Stimulated activated CD4-positive, alpha-beta T cell treated with anti-CD3 and anti-CD28 coated beads, Interleukin-4, amount 100 ng/mL, for 24 hours (primary cell): ENCODE measurements around the gene CNTNAP2.

Source experiments
- DNase-seq: peaks from one replicate; pipeline ENCODE4 v3.0.0-alpha.2; 2020

Gene CNTNAP2

DNA sequence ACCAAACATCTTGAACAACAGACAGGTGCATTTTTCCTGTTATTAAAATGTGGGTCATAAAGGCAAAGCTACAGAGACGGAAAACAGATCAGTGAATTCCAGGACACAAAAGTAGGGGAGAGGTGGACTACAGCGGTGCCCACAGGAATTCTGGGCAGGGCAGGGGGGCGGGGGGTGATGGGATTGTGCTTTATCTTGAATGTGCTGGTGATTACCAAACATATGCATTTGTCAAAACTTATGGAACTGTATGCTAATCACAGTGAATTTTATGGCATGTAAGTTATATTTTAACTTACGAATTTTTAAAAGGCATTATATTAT, 519.4 kb downstream of the CNTNAP2 start:
- DNase-seq, result no peak

DNA sequence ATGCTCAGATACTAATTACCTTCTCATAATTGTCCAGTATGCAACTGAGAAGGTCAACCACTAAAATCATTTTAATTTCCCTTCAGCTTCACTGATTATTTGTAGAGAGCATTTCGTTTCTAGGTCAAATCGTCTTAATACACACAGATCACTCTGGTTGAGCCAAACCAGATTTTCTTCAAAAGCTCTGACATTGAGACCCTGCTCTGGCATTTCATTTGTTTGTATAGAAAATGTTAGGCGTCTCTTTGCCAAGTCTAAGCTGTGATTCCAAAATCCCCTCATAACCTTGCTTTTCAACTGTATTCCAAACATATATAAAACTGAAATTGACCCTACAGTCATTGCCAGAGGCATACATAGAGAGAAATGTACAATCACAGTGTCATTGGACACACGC, 520.0 kb downstream of the CNTNAP2 start:
- DNase-seq, result no peak

DNA sequence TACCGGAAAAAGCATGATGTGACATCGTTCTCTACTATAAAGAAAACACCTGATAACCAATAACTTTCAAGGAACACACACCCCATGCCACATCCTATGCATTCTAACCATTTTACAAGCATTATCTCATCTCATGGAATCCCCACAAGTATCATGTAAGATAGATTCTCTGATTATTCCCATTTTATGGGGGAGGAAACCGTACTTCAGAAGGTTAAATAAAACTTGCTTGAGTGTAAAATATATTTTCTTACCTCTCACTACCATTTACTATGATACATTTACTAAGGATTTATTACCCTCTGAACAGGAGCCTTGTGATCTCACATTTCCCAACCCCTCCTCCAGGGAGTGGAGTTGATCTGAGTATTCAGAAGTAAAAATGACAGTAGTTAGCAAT, 522.7 kb downstream of the CNTNAP2 start:
- DNase-seq, result no peak

DNA sequence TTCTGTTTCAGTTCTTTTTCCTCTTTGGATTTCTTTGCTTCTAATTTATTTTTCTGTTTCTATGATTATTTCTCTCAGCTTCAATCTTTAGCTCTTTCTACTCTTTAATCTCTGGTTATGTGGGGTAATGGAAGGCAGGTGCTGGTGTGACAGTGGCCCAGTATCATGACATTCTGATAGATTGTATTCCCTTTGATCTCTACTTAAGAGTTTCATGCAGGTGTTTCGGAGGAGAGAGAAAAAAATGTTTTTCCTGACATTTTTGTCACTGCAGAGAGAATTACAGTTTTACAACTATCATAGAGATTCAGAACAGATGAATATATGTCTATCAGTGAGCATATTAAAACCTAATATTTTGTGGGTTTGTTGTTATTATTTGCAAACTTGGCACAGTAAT, 524.9 kb downstream of the CNTNAP2 start:
- no peak for DNase-seq

DNA sequence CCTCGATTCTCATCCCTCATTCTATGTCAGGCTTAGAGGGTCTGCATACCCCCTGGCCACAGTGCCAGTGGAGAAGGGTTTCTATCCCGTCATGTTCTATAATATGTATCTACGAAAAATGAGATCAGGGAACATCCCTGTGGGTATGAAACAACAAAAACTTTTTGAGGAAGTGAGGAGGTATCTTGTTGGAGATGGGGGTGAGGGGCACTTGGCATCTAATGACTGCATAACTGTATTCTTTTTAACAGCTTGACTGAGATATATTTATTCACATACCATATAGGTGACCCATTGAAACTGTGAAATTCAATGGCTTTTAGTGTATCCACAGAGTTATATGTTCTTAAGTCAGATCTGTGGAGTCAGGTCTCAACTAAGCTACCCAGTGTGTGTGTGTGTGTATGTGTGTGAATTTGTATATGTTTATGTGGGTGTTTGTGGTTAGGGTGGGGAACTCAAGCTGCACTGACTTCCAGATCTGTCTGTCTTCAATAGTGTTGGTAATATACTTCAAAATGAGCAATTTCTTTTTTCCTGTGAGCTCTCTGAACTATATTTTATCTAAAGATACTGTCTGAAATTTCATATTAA, 528.9 kb downstream of the CNTNAP2 start:
- DNase-seq, result no peak

DNA sequence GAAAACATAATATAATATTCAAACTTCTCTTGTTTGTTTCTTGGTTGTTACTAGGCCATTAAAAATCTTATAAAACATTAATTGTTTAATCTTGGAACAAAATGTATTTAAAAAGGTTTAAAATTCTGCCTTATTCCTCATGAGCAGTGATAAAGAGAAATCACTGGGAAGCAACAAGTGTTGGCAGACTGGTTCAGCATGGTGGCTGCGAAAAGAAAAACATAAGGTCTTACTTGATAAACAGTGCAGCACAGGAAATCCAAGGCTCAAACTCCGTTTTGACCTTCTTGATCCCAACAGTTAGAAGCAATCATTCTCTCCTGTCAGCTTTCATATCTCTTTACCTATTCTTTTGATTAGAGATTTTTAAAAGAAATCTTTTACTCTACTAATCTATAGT, 530.8 kb downstream of the CNTNAP2 start:
- no peak for DNase-seq

DNA sequence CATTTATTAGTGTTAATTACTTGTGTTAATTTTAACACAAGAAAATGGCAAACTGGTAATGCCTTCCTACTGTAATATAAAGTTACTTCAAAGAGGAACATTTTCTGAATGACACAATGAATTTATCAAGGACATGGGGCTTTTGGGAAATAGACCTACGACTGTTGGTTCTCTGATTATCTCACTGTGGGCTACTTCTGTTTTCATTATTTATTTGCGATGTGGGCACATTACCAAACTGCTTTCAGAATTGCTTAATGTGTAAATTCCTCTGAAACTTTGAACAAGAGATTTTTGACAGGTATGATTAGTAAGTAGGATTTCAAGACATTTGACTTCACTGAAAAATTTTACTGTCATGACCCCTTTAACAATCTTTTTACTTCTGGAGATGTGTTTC, 535.6 kb downstream of the CNTNAP2 start:
- no peak for DNase-seq

DNA sequence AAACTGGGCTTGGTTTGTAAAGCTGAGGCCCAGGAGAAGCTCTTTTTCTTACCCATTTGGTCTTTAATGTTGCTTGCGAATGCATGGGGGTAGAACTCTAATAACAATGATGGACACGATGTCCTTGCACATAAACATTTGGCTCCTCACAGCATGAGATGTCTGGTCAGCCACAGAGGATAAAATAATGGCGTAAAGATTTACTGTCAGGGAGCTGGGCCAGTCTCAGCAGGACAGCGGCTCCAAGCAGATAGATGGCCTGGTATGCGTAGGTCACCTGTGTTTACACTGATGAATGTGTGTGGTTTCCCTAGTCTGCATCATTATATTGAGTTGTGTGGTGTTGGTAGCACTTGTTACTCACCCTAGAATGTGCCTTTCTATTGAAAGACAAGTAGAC, 537.4 kb downstream of the CNTNAP2 start:
- DNase-seq, result no peak

DNA sequence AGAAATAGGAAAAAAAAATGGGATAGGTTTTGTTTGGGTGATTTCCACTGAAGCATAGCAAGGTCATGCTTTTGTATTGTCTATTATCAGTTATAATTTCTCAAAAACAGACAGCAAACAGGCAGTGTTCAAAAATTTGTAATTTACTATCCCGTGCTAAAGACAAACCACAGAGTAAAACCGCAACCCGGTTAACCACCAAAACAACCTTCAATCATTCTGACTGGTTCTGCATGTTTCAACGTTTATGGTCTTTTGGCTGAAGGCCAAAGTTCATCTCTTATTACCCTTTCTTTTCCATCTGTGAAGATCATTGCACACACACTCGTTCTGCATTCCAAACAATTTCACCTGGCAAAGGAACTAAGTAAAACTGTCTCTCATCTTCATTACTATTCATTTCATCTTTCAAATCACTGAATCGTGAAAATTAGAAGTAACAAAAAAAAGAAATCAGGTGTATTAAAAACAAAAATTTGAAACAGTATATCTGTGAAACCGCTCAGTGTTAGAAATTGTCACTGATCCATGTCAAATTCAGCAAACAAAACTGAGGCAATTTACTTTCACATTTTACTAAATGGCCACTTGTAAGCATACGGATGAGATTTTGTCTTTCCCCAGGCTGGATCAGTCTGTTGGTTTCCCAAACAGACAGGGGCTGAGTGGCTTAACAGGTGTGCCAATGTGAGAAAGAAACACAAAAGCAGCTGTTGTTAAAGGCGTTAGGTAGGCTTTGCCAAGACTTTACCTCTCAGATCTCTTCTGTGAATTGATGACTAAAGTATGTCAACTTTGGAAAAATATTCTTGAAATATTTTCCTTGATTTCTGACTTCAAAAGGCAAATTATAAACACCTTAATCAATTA, 539.6 kb downstream of the CNTNAP2 start:
- DNase-seq, result no peak

DNA sequence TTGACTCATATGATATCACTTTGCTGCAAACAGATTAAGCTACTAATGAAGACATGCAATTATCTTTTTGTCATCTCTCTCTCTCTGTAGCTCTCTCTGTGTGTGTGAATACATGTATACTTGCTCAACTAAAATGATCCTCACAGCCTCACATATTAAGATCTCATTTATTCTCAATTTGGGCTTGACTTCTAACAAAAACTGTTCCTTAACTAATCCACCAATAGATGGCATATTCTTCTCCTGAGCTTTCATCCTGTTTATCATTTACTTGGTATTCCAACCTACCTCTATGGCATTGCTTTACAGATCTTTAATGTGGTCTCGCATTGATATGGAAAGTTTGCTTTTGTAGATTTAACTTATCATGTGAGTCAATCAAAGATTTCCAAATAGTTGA, 540.4 kb downstream of the CNTNAP2 start:
- DNase-seq, result no peak

DNA sequence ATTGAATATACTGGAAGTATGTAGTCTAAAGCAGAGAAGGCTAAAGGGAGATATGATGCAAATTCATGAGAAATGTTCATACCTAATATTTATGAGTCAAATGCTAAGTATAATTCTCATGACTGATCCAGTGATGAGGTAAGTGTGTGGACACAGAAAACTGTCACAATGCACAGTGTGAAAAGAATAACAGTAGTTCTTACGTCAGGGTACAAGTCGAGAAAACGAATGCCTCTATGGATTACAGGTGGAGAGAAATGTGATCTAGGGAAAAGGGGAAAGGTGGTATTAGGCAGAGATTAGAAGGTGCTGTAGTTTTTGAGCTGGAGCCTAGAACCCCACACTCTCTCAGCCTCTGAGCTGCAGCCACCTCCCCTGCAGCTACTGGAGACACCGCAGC, 542.0 kb downstream of the CNTNAP2 start:
- no peak for DNase-seq

DNA sequence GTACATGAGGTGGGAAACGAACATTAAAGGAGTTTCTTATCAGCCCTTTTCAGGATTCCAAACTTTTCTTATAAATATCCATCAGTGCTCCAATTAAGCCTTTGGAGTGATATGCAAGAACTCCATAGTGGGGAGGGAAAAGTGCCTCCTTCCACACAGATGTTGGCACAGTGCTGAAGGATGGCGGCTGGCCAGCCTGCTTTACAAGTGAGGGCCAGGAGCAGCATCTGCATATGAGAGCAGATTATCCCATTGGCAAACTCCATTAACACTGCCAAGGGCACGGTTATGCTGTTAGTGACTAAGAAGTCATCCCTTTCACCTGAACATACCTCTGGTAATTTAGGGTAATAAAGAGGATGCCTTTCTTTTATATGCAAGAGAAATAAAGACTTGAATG, 543.1 kb downstream of the CNTNAP2 start:
- no peak for DNase-seq

DNA sequence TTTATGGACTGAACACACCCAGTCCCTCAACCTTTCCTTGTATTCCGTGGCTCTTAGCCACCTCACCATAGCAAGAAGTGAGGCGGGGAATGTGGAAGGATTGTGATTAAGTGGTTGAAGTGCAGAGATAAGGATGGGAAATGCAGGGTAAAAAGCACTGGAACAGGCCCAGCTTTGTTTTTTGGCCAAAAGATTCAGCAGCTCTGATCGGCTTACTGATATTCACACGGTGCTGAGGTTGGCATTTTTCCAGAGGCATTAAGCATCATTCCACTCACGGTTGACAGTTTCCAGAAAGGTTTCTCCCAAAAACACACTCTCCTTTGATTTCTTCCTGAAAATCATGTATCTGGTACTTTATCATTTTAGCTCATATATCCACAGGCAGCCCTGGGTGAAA, 544.2 kb downstream of the CNTNAP2 start:
- DNase-seq, result no peak

DNA sequence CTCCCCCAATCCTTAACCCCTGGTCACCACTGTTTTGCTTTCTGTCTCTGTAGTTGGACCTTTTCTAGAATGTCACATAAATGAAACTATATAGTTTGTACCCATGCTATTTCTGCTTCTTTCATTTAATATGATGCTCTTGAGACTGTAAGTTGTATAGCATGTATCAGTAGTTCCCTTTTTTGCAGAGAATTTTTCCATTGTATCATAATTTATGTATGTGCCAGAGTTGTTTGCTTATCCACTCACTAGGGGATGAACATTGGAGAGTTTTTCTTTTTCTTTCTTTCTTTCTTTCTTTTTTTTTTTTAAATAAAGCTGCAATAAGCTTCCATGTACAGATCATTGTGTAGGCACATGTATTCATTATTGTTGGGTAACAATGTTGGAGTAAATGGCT, 544.8 kb downstream of the CNTNAP2 start:
- no peak for DNase-seq

DNA sequence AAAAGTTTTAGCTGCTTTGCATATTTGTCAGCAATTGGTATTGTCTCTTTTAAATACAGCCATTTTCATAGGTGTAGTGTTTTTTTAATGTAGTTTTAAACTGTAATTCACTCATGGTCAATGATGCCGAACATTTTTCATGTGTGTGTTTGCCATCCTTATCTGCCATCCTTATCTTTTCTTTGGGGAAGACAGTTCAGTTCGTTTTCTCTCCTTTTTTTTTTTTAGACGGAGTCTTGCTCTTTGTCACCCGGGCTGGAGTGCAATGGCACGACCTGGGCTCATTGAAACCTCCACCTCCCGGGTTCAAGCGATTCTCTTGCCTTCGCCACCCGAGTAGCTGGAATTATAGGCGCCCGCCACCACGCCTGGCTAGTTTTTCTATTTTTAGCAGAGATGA, 545.3 kb downstream of the CNTNAP2 start:
- DNase-seq, result no peak

DNA sequence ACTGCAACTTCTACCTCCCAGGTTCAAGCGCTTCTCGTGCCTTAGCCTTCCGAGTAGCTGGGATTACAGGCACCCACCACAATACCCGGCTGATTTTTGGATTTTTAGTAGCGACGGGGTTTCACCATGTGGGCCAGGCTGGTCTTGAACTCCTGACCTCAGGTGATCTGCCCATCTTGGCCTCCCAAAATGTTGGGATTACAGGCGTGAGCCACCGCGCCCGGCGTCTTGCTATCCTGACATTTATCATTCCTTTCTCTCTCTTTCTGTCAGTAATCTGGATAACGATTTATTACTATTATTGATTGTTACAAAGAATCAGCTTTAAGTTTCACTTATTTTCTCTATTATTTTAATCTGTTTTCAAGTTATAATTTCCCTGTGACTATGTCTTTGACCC, 548.4 kb downstream of the CNTNAP2 start:
- DNase-seq, result no peak

DNA sequence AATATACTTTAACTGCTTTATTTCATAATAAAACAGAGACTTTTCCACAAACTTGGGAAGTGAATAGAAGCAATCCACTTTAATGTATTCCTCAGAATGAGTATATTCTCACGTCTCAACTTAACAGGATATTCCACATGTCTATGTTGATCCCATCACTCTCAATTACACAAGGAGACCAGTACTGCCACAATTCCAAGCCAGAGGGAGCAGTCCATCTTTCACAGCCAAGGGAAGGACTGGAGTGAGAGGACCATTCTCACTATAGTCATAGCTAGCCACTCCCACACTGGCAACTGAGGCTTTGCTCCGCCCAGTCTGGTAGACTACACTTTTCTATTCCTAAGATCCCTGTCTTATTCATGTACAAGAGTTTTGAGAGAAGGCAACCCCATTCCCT, 553.9 kb downstream of the CNTNAP2 start:
- DNase-seq, result no peak

DNA sequence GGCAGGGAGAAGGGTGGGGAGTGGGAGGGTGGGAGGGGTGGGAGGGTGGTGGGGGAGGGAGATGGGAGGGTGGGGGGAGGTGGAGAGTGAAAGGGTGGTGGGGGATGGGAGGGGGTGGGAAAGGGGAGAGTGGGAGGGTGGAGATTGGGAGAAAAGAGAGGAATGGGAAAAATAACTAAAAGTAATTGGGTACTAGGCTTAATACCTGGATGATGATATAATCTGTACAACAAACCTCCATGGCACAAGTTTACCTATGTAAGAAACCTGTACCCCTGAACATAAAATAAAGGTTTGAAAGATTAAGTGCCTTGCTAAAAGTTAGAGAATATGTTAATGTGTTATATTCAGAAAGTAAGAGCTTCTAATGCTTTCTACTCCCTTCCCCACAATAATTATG, 564.9 kb downstream of the CNTNAP2 start:
- no peak for DNase-seq

DNA sequence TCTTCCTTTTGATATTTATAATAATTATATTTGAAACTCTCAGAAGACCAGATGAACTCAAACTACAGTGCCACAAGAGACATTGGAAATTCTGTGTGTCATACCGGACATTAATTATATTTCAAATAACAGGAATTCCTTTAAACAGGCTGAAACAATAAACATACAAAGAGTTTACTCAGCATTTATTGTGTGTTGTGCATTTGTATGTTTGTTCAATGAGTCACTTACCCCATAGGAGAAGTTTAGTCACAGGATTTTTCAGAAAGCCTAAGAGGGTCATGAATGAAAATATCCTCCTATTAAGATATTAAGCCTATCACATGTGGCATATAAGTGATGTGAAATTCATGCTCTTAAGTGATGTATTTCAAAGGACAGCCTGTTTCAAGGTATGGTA, 566.8 kb downstream of the CNTNAP2 start:
- no peak for DNase-seq

DNA sequence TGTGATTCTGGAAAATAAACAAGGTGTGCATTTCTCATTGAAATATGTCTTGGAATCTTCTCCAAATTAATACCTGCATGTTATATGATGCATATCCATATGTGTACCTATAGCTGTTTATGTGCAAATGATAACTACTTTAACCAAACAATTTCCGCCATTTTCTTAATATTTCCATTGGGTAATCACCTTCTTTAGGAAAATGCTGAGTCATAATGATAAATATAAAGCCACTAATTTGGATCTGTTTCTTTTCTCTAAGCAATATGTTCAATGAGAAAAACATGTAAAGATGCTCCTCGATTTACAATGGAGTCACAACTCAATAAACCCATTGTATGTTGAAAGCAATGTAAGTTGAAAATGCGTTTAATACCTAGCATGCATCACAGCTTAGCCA, 574.4 kb downstream of the CNTNAP2 start:
- DNase-seq, result no peak

DNA sequence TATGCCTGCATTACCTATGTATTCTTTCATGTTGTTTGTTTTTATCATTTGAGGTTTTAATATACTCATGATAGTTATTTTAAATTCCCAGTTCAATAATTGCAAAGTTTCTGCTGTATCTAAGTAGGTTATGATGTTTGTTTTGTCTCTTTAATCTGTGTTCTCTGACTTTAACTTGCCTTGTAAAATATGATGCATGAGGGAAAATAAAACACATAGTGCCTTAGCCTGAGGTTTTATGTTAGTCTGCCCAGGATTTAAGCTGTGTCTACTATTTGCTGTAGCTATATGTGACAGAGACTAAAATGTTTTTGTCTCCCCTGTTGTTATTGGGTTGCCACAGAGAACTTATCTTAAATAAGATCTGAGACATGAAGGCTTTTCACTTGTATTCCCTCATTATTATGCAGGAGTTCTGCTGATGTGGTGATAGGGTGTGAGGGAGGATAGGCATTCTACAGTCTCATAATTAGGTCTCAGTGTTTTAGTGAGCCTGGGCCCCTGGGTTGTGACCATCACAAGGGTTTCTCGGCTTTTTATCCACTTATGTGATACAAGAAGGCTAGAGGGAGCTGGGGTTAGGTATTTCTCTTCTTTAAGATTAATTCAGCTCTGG, 582.5 kb downstream of the CNTNAP2 start:
- no peak for DNase-seq

DNA sequence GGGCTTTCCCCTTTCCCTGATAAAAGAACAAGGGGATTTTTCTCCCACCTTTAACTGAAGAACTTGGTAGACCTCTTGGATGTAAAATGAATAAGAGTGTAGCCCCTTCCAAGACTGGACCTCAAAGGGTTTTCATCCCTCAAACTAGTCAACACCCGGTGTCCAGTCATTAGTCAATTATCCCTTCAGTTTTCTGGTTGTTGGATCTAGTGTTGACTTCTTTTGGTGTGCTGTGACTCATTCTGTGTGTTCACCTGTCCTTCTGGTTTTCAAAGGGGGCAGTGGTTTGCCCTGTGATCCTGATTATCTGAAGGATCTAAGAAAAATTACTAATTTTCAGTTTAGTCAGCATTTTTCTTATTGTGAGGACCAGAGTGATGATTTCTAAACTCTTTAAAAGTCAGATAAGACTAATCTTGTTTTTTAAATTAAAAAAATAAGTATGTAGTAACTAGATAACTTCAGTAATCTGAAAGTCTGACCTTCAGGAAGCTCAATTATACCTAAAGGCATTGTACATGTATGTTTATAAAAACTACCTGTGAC, 583.5 kb downstream of the CNTNAP2 start:
- DNase-seq, result no peak

DNA sequence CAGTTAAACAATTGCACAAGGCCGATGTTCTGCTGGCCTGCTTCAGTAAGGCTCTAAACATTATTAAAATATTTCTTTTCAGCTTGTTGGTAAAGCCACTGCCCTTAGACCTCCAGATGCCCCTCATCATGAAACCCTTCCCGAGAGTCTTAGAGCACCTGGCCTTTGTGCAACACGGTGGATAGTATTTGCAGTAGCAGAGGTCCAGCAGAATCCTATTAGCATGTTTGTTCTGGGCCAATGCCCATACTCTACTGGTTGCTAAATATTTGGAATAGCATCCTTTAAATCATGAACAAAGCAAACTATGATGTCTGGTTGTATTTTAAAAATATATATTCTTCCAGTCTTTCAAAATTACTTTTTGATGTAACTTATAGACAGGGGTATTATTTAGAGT, 584.6 kb downstream of the CNTNAP2 start:
- no peak for DNase-seq

DNA sequence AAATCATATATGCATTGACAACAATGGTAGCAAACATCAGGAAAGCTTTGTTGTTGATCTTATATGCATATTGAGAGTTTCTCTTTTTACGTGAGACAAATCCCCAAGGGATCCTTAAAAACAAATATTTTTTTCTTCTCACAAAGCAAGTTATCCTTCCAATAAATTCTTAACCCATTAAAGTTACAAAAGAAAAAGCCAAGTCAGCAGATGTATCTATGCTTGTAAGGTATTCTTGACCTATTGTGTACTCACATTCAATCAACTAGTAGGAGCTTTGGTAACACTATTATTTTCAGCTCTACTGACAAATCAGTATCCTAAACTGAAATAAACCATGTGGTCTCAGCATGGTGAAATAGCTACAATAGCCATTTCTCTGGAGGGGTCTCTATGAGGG, 586.3 kb downstream of the CNTNAP2 start:
- no peak for DNase-seq
